GM23338 (cell line): ENCODE data around the gene GPR158.

Source experiments
- CREB1 ChIP-seq: fragments of 250-450 bp; sonication (Bioruptor Pico); IDR thresholded peaks from 2 replicates; pipeline ENCODE4 v1.5.0; 2020; ENCODE audit warnings: low read depth, mild to moderate bottlenecking, moderate library complexity
- EZH2 ChIP-seq: fragments of 200-600 bp; sonication (generic); IDR thresholded peaks from one replicate; pipeline ENCODE4 v1.8.0; 2017; ENCODE audit warnings: antibody characterized with exemption, mild to moderate bottlenecking, low read depth; ENCODE audit not compliant: unreplicated experiment
- EZH2phosphoT487 ChIP-seq: fragments of 200-600 bp; sonication (generic); IDR thresholded peaks from one replicate; pipeline ENCODE4 v1.8.1; 2018; ENCODE audit warnings: antibody characterized with exemption; ENCODE audit not compliant: unreplicated experiment
- POLR2AphosphoS5 ChIP-seq: IDR thresholded peaks from 2 replicates; pipeline ENCODE4 v1.6.1; 2016; ENCODE audit warnings: antibody characterized with exemption, low read depth
- STAT1 ChIP-seq: IDR thresholded peaks from one replicate; pipeline ENCODE4 v1.6.1; 2016; ENCODE audit warnings: antibody characterized with exemption; ENCODE audit not compliant: unreplicated experiment
- ZNF331 ChIP-seq: fragments of 250-450 bp; sonication (Bioruptor Pico); IDR thresholded peaks from 2 replicates; pipeline ENCODE4 v1.5.0; 2020; ENCODE audit warnings: low read depth, mild to moderate bottlenecking, moderate library complexity
- TF ChIP-seq, protein P1 (sequence below), 2 experiments: fragments of 200-600 bp in 1 of 2; sonication (generic) in 1 of 2; conservative IDR thresholded peaks; 2 replicates each; pipeline versions ENCODE4 v1.5.1 to v1.6.1; 2016 to 2017; ENCODE audit warnings: antibody characterized with exemption in 2 of 2, low read depth in 2 of 2, mild to moderate bottlenecking in 2 of 2, moderate library complexity in 1 of 2

DNA sequence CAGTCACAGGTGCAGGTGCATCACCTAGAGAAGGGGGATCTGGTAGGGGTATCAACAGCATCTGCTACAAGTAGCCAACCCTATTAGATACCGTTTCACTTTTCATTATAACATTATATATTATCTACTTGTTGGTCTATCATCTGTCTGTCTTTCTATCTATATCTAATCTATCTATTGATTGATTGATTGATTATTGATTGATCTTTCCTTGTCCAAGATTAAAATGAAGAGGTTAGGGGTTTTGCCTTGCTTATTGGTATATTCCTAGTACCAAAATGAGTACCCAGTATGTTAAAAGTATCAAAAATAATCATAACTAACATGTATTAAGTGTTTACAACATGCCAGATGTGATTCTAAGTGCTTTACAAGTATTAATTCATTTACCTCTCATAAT lies 121.5 kb downstream of the GPR158 start:
- TF ChIP-seq, protein P1, sequence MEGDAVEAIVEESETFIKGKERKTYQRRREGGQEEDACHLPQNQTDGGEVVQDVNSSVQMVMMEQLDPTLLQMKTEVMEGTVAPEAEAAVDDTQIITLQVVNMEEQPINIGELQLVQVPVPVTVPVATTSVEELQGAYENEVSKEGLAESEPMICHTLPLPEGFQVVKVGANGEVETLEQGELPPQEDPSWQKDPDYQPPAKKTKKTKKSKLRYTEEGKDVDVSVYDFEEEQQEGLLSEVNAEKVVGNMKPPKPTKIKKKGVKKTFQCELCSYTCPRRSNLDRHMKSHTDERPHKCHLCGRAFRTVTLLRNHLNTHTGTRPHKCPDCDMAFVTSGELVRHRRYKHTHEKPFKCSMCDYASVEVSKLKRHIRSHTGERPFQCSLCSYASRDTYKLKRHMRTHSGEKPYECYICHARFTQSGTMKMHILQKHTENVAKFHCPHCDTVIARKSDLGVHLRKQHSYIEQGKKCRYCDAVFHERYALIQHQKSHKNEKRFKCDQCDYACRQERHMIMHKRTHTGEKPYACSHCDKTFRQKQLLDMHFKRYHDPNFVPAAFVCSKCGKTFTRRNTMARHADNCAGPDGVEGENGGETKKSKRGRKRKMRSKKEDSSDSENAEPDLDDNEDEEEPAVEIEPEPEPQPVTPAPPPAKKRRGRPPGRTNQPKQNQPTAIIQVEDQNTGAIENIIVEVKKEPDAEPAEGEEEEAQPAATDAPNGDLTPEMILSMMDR (conservative IDR thresholded peaks at IDR 0.05; ENCODE audit: low read depth in 2 of 2), result no peak
- TF ChIP-seq CREB1 (CRISPR knock-in tag) (no peak), EZH2 (no peak), ZNF331 (CRISPR knock-in tag) (no peak), POLR2AphosphoS5 (no peak), EZH2phosphoT487 (no peak), STAT1 (no peak)
